ENCODE measurements around the gene CALB2.
A peak's percentile ranks its signal among the peaks of the same experiment; 100 is the strongest.
"Not testable (repeated sequence)": the region's sequence is repeated elsewhere in the genome, so short reads cannot be mapped to it uniquely, and the experiment has no call there.

CALB2 gene

GRCh38 chr16:71358464-71358998 is at the start of gene CALB2:
CALB2 (plus strand) TSS chr16:71358723; CDS start chr16:71358793, 70 bp downstream.
- peak; percentile 23 for DNase-seq

GRCh38 chr16:71311553-71312158 is 46.9 kb upstream of the CALB2 start:
- no peak for DNase-seq

GRCh38 chr16:71313591-71313990 is 44.9 kb upstream of the CALB2 start:
- DNase-seq: not testable (repeated sequence)

GRCh38 chr16:71315269-71315668 is 43.3 kb upstream of the CALB2 start:
- no peak for DNase-seq

- no peak for DNase-seq
Observed at GRCh38 chr16:71319999-71320398, 38.5 kb upstream of the CALB2 start.

GRCh38 chr16:71327720-71328119 is 30.8 kb upstream of the CALB2 start:
- DNase-seq: no peak

- no peak for DNase-seq
Observed at GRCh38 chr16:71328151-71328550, 30.4 kb upstream of the CALB2 start.

GRCh38 chr16:71337631-71338030 is 20.9 kb upstream of the CALB2 start:
- no peak for DNase-seq

GRCh38 chr16:71338193-71338592 is 20.3 kb upstream of the CALB2 start:
- no peak for DNase-seq

- DNase-seq: no peak
Observed at GRCh38 chr16:71338632-71339031, 19.9 kb upstream of the CALB2 start.

GRCh38 chr16:71339236-71340171 is 19.0 kb upstream of the CALB2 start:
- no peak for DNase-seq

- DNase-seq: no peak
Observed at GRCh38 chr16:71340406-71340805, 18.1 kb upstream of the CALB2 start.

- DNase-seq: no peak
Observed at GRCh38 chr16:71341881-71342280, 16.6 kb upstream of the CALB2 start.

GRCh38 chr16:71343078-71343477 is 15.4 kb upstream of the CALB2 start:
- no peak for DNase-seq

GRCh38 chr16:71344315-71344905 is 14.1 kb upstream of the CALB2 start:
- DNase-seq: no peak

GRCh38 chr16:71345031-71345430 is 13.5 kb upstream of the CALB2 start:
- DNase-seq: no peak

- DNase-seq: no peak
Observed at GRCh38 chr16:71347146-71347545, 11.4 kb upstream of the CALB2 start.

GRCh38 chr16:71348262-71349085 is 10.0 kb upstream of the CALB2 start:
- DNase-seq: no peak

GRCh38 chr16:71350821-71351557 is 7.5 kb upstream of the CALB2 start:
- DNase-seq: no peak

GRCh38 chr16:71351558-71351901 is 7.0 kb upstream of the CALB2 start:
- DNase-seq: no peak

GRCh38 chr16:71352466-71352865 is 6.1 kb upstream of the CALB2 start:
- no peak for DNase-seq

GRCh38 chr16:71352963-71353460 is 5.5 kb upstream of the CALB2 start:
- DNase-seq: no peak
